K562 (cell line): ENCODE measurements around the gene IFT22. TPM values are rescaled to one million over a fixed set of nuclear protein-coding genes. Genes with fewer than 3 reads are reported as not detected.

Source experiments
- ATAC-seq: fragments of 200-7000 bp; cut with Tn5 transposase; 3 replicates; pipeline ENCODE4 v1.9.1; 2020; ENCODE audit warnings: moderate library complexity
- BruUV-seq: library from RNA; stranded (reverse); fragments of 400-500 nt; replicated peaks from 2 replicates; lab custom pipeline; 2021; lab: Mats Ljungman, UMichigan
- CTCF ChIA-PET: fragments of 300-600 bp; formaldehyde crosslinking; extraction: SDS; loops from one replicate; lab custom pipeline; 2021; ENCODE audit warnings: low intra/inter-chr PET ratio; lab: Yijun Ruan, JAX
- POLR2A ChIA-PET: fragments of 300-600, 350-650 bp; sonication (Branson Sonifier 250); formaldehyde crosslinking; extraction: SDS; loops from one replicate; lab custom pipeline; 2021; ENCODE audit warnings: antibody characterized with exemption, inconsistent platforms; lab: Yijun Ruan, JAX
- DNase-seq, 4 experiments: peaks; one replicate each; pipeline versions ENCODE4 v3.0.0 to v3.0.0-alpha.2; 2011 to 2018; ENCODE audit warnings: low spot score in 3 of 4, mixed read lengths in 3 of 4; ENCODE audit errors: extremely low read depth in 1 of 4
- FAIRE-seq: peaks from 2 replicates; lab custom pipeline; 2011; peaks lifted over from hg19 to GRCh38; lab: Jason Lieb, UNC
- H2AFZ ChIP-seq: 2 replicates; pipeline ENCODE4 v1.6.0; 2011; ENCODE audit warnings: low read depth, low read length, control low read depth, inconsistent platforms
- H3K27ac ChIP-seq: fragments of 200-600 bp; 3 replicates; pipeline ENCODE4 v1.8.0; 2011; ENCODE audit warnings: low read depth, mild to moderate bottlenecking, control low read depth, inconsistent platforms, low read length, moderate library complexity, mixed read lengths; ENCODE audit errors: extremely low read depth
- H3K27me3 ChIP-seq, 2 experiments: fragments of 300-600 bp in 1 of 2; 2 replicates in 1 of 2; 3 replicates in 1 of 2; pipeline versions ENCODE4 v1.6.0 to v1.8.0; 2011; ENCODE audit warnings: inconsistent platforms in 2 of 2, low read length in 2 of 2, mild to moderate bottlenecking in 1 of 2, mixed read lengths in 1 of 2, moderate library complexity in 1 of 2; ENCODE audit not compliant: control insufficient read depth in 2 of 2, insufficient read depth in 2 of 2
- H3K36me3 ChIP-seq: fragments of 300-600 bp; 3 replicates; pipeline ENCODE4 v1.8.0; 2011; ENCODE audit warnings: mild to moderate bottlenecking, low read length, inconsistent platforms; ENCODE audit not compliant: control insufficient read depth, insufficient read depth
- H3K4me1 ChIP-seq, 2 experiments: fragments of 200-600 bp in 1 of 2; replicated peaks in 1 of 2; 2 replicates in 1 of 2; 3 replicates in 1 of 2; pipeline versions ENCODE4 v1.5.1 to v1.8.0; 2011; ENCODE audit warnings: inconsistent platforms in 2 of 2, low read length in 2 of 2, mild to moderate bottlenecking in 1 of 2, mixed read lengths in 1 of 2, moderate library complexity in 1 of 2; ENCODE audit not compliant: control insufficient read depth in 2 of 2, insufficient read depth in 2 of 2
- H3K4me2 ChIP-seq: 2 replicates; pipeline ENCODE4 v1.6.1; 2011; ENCODE audit warnings: low read length, control low read depth, inconsistent platforms, mixed read lengths; ENCODE audit not compliant: insufficient read depth
- H3K4me3 ChIP-seq: fragments of 200-600 bp; sonication (generic), shearing (Covaris generic); 2 replicates; pipeline ENCODE4 v1.5.1; 2016; ENCODE audit warnings: control low read depth, inconsistent platforms
- H3K79me2 ChIP-seq: fragments of 200-600 bp; 3 replicates; pipeline ENCODE4 v1.8.0; 2011; ENCODE audit warnings: low read length, inconsistent platforms; ENCODE audit not compliant: control insufficient read depth, insufficient read depth
- H3K9ac ChIP-seq, 2 experiments: 2 replicates each; pipeline versions ENCODE4 v1.6.0 to v1.6.1; 2011; ENCODE audit warnings: low read depth in 2 of 2, low read length in 2 of 2, control low read depth in 1 of 2, inconsistent platforms in 1 of 2, mild to moderate bottlenecking in 1 of 2, mixed read lengths in 1 of 2; ENCODE audit not compliant: insufficient read depth in 1 of 2
- H3K9me1 ChIP-seq: one replicate; pipeline ENCODE4 v1.6.0; 2011; ENCODE audit warnings: inconsistent platforms, mild to moderate bottlenecking, low read length, moderate library complexity; ENCODE audit not compliant: control insufficient read depth, insufficient read depth
- H3K9me3 ChIP-seq: replicated peaks from 2 replicates; pipeline ENCODE4 v1.5.1; 2011; ENCODE audit warnings: low read depth, low read length, inconsistent platforms; ENCODE audit not compliant: control insufficient read depth, insufficient read depth
- H4K20me1 ChIP-seq: replicated peaks from 2 replicates; pipeline ENCODE4 v1.6.1; 2011; ENCODE audit warnings: low read length, inconsistent platforms, mixed read lengths; ENCODE audit not compliant: control insufficient read depth, insufficient read depth
- CGGBP1 ChIP-seq: fragments of 250-450 bp; sonication (Bioruptor Pico); IDR thresholded peaks from 2 replicates; pipeline ENCODE4 v1.9.0; 2021; ENCODE audit warnings: mild to moderate bottlenecking
- MEIS2 ChIP-seq: fragments of 450-650 bp; IDR thresholded peaks from 2 replicates; pipeline ENCODE4 v1.6.1; 2014; ENCODE audit warnings: mild to moderate bottlenecking; ENCODE audit not compliant: partially characterized antibody
- PBX2 ChIP-seq, 2 experiments: IDR thresholded peaks in 1 of 2; conservative IDR thresholded peaks in 1 of 2; 2 replicates each; pipeline ENCODE4 v1.6.1; 2016; ENCODE audit warnings: low read depth in 2 of 2, mild to moderate bottlenecking in 1 of 2, missing compliant biosample characterization in 1 of 2, missing genetic modification characterization in 1 of 2, moderate library complexity in 1 of 2
- PKNOX1 ChIP-seq: fragments of 450-650 bp; IDR thresholded peaks from 2 replicates; pipeline ENCODE4 v1.6.1; 2016
- SPI1 ChIP-seq: IDR thresholded peaks from 2 replicates; pipeline ENCODE4 v1.6.1; 2011; ENCODE audit warnings: low read depth, low read length, control low read depth, borderline replicate concordance
- SRF ChIP-seq, 2 experiments: fragments of 250-450, 450-650 bp in 1 of 2; sonication (Bioruptor Pico) in 1 of 2; sonication (generic) in 1 of 2; formaldehyde crosslinking; IDR thresholded peaks; 2 replicates each; pipeline versions ENCODE4 v1.5.0 to v1.5.1; 2020 to 2022; ENCODE audit warnings: mild to moderate bottlenecking in 1 of 2, missing genetic modification reagents in 1 of 2
- ZNF830 ChIP-seq: fragments of 250-450 bp; sonication (Bioruptor Pico); IDR thresholded peaks from 2 replicates; pipeline ENCODE4 v1.5.0; 2021; ENCODE audit warnings: mild to moderate bottlenecking
- WGBS: fragments of 100-300 bp; shearing (Covaris generic); methylation state at CpG from one replicate; pipeline ENCODE4 v1.1.6; 2016; ENCODE audit warnings: low coverage, mixed read lengths; ENCODE audit not compliant: insufficient coverage; ENCODE audit errors: missing lambda C conversion rate; 5-methylcytosine and 5-hydroxymethylcytosine counted together
- in situ Hi-C: fragments of 300-500 bp; cut with MboI; formaldehyde crosslinking; loops from 4 replicates; pipeline ENCODE4 v1.15.0; 2018; ENCODE audit warnings: inconsistent platforms, mixed read lengths
- intact Hi-C: fragments of 100-400 bp; cut with micrococcal nuclease; formaldehyde crosslinking; loops from 2 replicates; pipeline ENCODE4 v1.14.2; 2022
- polyA plus RNA-seq, 8 experiments: library from polyadenylated mRNA; depleted of rRNA in 4 of 8; stranded (reverse) in 5 of 8; unstranded in 3 of 8; fragments of >200 nt; fragmentation: Nextera tagmentation in 2 of 8; fragmentation: Illumina TruSeq in 1 of 8; extraction: Ambion mirVana in 2 of 8; extraction: Trizol in 1 of 8; gene quantifications; 2 replicates each; pipeline versions ENCODE4 v1.2.1 to v1.2.3, GENCODE V29; 2011 to 2014; ENCODE audit warnings: inconsistent platforms in 1 of 8, missing spikeins in 1 of 8
- total RNA-seq, 7 experiments: library from RNA; depleted of rRNA in 6 of 7; stranded (reverse); fragments of >200 nt in 6 of 7; fragmentation: Illumina TruSeq in 2 of 7; extraction: Trizol in 2 of 7; gene quantifications; 2 replicates each; pipeline versions ENCODE4 v1.2.1 to v1.2.3, GENCODE V29; 2011 to 2021; ENCODE audit warnings: low replicate concordance in 1 of 7

IFT22 gene
- total and polyA plus RNA-seq, 9 of the 15 experiments (the other 6 are each of a cell fraction or from before 2014, with no cell fraction given) = 6.3 to 18.2 (median 7.7) TPM

- 3% methylated on average over 5 of the region's 5 CpGs for WGBS
- no peaks in the 10 kb centered on the region for H3K9me3 ChIP-seq
- in situ Hi-C loops = no loop called here
- H3K27me3 ChIP-seq = peaks cover 31 to 41% of the 10 kb centered on the region in 2 experiments
- POLR2A ChIA-PET = interaction anchor here (0.5 kb wide), 1 partner anchor 133 kb away, joined by 3 read pairs; no protein-coding TSS in a partner anchor
- no peaks in the 10 kb centered on the region for H3K9me1 ChIP-seq
- DNase-seq = no peak
- BruUV-seq = no TSS peak
- H3K27ac ChIP-seq = no peak overlapping the region
- H3K4me1 ChIP-seq = no peaks in the 10 kb centered on the region
- H4K20me1 ChIP-seq = no peaks in the 10 kb centered on the region
- no peaks in the 10 kb centered on the region for H3K79me2 ChIP-seq
- no peak overlapping the region for H3K9ac ChIP-seq
- no peak for TF ChIP-seq ZNF830 (CRISPR knock-in tag)
- no peak for TF ChIP-seq CGGBP1 (CRISPR knock-in tag)
- TF ChIP-seq PKNOX1 = peak; percentile 77; the same call in 1 of the 2 replicates
- no peak for TF ChIP-seq PBX2 (CRISPR knock-in tag; IDR thresholded peaks at IDR 0.05; ENCODE audit: low read depth)
- TF ChIP-seq PBX2 (tag; conservative IDR thresholded peaks at IDR 0.05; ENCODE audit: low read depth) = peak; percentile 80
- TF ChIP-seq SRF (CRISPR knock-in tag; IDR thresholded peaks at IDR 0.05) = 0 out of 4 replicates have a peak, but pooled peaks of 1 of the 2 experiments have one; percentile 42
- peak; percentile 88 for TF ChIP-seq MEIS2
- peak; percentile 97 for TF ChIP-seq SPI1
- TF ChIP-seq, all 486 proteins: peak for 5
- CTCF ChIA-PET = no interaction called here
- Histone ChIP-seq H3K4me2 (no peak overlapping the region), H3K4me3 (no peak overlapping the region), H2AFZ (no peak overlapping the region), H3K36me3 (no peaks in the 10 kb centered on the region)
- FAIRE-seq (no peak), ATAC-seq (peak; percentile 67; the same call in 2 of the 3 replicates)
- intact Hi-C loops = no loop called here
These were observed 12.3 kb upstream of the IFT22 start for GRCh38 chr7:101333912-101334311.
